Subcutaneous preadipocyte (primary cell): ENCODE results near the gene G6PD. TPM values are rescaled to one million over a fixed set of nuclear protein-coding genes. Genes with fewer than 3 reads are reported as not detected.

Experiments used
- small RNA-seq: library from RNA; depleted of rRNA; stranded (forward); fragments of <200 nt; gene quantifications from one replicate; pipeline ENCODE3, GENCODE V24; 2012
- total RNA-seq: library from RNA; depleted of rRNA; stranded (reverse); fragments of >200 nt; gene quantifications from 2 replicates; pipeline ENCODE4 v1.2.3, GENCODE V29; 2012

The G6PD gene
- 145 and 151 TPM in 2 replicates for total RNA-seq

GRCh38 chrX:154546354-154547244, at the start of gene G6PD:
Gene G6PD (minus strand): TSS chrX:154546846. CDS start chrX:154546155, 691 bp downstream.

GRCh38 chrX:154584585-154585183, 38.0 kb upstream of the G6PD start, which contains the start of gene CTAG1A:
Gene CTAG1A (plus strand): TSS chrX:154585133. CDS start chrX:154585207, 74 bp downstream.

GRCh38 chrX:154547245-154548027, 790 bp upstream of the G6PD start, which contains the start of gene IKBKG:
Gene IKBKG (plus strand): TSS chrX:154547620. CDS start chrX:154552003, 4,383 bp downstream.

GRCh38 chrX:154515966-154516655, 30.5 kb downstream of the G6PD start, which contains the start of gene FAM3A:
Gene FAM3A (minus strand): TSS chrX:154516232. CDS start chrX:154515772, 460 bp downstream.

GRCh38 chrX:154490414-154491083, 56.1 kb downstream of the G6PD start, which contains the start of gene SLC10A3:
Gene SLC10A3 (minus strand): TSS chrX:154490629. CDS start chrX:154488940, 1,689 bp downstream.

GRCh38 chrX:154486396-154487207, 60.0 kb downstream of the G6PD start, which contains the start of gene UBL4A:
Gene UBL4A (minus strand): TSS chrX:154486615. CDS start chrX:154486584, 31 bp downstream.

Small RNAs within 50 kb of the gene (small RNA-seq; reads per million reads assigned to genes)
- gene RN7SL697P = not detected

Other genes starting within 250 kb of the G6PD start
- 1,220 and 1,461 TPM in 2 replicates for gene FLNA, start 172.2 kb downstream of the G6PD start, total RNA-seq
- gene EMD, start 167.6 kb downstream of the G6PD start, total RNA-seq = 32.7 and 38.5 TPM in 2 replicates
- gene RPL10, start 148.5 kb downstream of the G6PD start, total RNA-seq = 1,085 and 1,649 TPM in 2 replicates
- gene DNASE1L1, start 137.6 kb downstream of the G6PD start, total RNA-seq = 18.0 and 28.2 TPM in 2 replicates
- 18.4 and 20.9 TPM in 2 replicates for gene TAFAZZIN, start 135.3 kb downstream of the G6PD start, total RNA-seq
- gene ATP6AP1, start 118.2 kb downstream of the G6PD start, total RNA-seq = 35.6 and 39.3 TPM in 2 replicates
- gene GDI1, start 109.7 kb downstream of the G6PD start, total RNA-seq = 63.2 and 69.0 TPM in 2 replicates
- 34.9 and 35.2 TPM in 2 replicates for gene FAM50A, start 102.7 kb downstream of the G6PD start, total RNA-seq
- 13.2 and 16.2 TPM in 2 replicates for gene PLXNA3, start 88.6 kb downstream of the G6PD start, total RNA-seq
- gene LAGE3, start 67.6 kb downstream of the G6PD start, total RNA-seq = 9.0 and 9.2 TPM in 2 replicates
- 37.5 and 37.7 TPM in 2 replicates for gene UBL4A, start 60.2 kb downstream of the G6PD start, total RNA-seq
- gene SLC10A3, start 56.2 kb downstream of the G6PD start, total RNA-seq = 28.0 and 28.7 TPM in 2 replicates
- 23.3 and 25.0 TPM in 2 replicates for gene FAM3A, start 30.6 kb downstream of the G6PD start, total RNA-seq
- 17.2 and 19.8 TPM in 2 replicates for gene IKBKG, start 774 bp upstream of the G6PD start, total RNA-seq
- gene CTAG1A, start 38.3 kb upstream of the G6PD start, total RNA-seq = not detected in 2 replicates
- gene CTAG1B, start 72.4 kb upstream of the G6PD start, total RNA-seq = not detected in 2 replicates
- gene CTAG2, start 106.7 kb upstream of the G6PD start, total RNA-seq = not detected in 2 replicates
- 10.4 and 27.9 TPM in 2 replicates for gene GAB3, start 204.2 kb upstream of the G6PD start, total RNA-seq
- gene DKC1, start 216.0 kb upstream of the G6PD start, total RNA-seq = 48.5 and 60.4 TPM in 2 replicates